GM12873 (cell line): Measurements from ENCODE around the gene VPS35.
A peak's percentile ranks its signal among the peaks of the same experiment; 100 is the strongest.

ENCODE experiments used
- TF ChIP-seq, protein P1 (sequence below): IDR thresholded peaks from 2 replicates; pipeline ENCODE4 v1.5.1; 2012; ENCODE audit warnings: low read depth, mild to moderate bottlenecking, moderate library complexity, low read length, control low read depth; ENCODE audit not compliant: insufficient read depth; ENCODE audit errors: missing control alignments

Gene VPS35

DNA sequence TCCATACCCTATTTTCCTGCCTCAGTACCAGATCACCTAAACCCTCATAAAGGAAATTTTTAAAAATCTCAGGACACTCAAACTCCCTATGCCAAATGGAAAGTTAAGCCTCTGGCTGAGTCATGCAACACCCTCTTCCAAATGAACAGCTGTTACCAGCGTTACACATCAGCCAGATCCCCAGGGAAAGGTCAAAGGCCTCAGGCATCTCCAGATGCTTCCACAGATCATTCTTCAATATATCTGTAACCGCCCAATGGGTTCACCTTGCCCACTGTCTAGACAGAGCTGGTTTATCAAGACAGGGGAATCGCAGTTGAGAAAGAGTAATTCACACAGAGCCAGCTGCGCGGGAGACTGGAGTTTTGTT, 38.7 kb downstream of the VPS35 start:
- TF ChIP-seq, protein P1, sequence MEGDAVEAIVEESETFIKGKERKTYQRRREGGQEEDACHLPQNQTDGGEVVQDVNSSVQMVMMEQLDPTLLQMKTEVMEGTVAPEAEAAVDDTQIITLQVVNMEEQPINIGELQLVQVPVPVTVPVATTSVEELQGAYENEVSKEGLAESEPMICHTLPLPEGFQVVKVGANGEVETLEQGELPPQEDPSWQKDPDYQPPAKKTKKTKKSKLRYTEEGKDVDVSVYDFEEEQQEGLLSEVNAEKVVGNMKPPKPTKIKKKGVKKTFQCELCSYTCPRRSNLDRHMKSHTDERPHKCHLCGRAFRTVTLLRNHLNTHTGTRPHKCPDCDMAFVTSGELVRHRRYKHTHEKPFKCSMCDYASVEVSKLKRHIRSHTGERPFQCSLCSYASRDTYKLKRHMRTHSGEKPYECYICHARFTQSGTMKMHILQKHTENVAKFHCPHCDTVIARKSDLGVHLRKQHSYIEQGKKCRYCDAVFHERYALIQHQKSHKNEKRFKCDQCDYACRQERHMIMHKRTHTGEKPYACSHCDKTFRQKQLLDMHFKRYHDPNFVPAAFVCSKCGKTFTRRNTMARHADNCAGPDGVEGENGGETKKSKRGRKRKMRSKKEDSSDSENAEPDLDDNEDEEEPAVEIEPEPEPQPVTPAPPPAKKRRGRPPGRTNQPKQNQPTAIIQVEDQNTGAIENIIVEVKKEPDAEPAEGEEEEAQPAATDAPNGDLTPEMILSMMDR, result no peak

DNA sequence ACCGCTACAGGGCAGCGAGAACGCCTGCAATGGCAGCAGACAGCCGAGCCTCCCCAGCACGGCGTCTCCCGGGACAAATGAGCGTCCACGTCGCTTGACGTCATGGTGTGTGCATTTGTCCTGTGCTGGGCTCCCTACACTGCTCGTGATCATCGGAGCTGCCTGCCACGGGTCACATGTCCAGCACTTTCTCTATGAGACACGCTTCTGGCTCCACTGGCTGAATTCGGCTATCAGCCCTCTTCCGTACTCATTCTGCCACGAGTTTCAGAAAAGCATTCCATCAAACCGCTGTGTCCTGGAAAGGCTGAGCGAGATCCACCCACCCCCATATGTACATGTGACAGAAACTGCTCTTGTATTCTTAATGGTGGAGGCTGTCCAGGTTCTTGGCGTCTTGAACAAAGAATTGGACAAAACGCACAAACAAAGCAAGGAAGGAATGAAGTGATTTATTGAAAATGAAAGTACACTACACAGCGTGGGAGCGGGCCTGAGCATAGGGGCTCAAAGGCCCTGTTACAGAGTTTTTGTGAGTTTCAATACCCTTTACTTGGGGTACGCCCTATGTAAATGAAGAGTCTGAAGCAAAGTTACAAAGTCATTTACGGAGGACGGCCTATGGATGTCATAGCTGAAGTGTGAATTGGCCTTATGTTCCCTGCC, 39.3 kb downstream of the VPS35 start:
- TF ChIP-seq, protein P1, result no peak

DNA sequence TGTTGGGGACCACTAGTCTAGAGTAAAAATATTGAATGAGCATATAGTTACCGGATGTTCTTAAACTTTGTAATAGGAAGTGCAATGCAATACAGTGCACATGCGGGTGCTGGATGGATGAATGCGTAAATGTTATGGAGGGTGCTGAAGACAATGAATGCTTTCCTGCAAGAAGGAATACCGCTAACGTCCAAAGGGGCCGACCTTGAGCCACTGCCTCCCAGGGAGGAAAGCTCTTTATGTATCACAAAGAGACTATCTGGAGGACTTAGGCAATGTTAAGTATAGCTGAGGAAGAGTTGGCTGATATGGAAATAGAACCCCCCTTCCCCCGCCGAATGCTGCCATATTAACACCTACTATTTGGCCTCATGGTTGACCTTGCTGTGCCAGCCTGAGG, 40.3 kb downstream of the VPS35 start:
- TF ChIP-seq, protein P1, result no peak

DNA sequence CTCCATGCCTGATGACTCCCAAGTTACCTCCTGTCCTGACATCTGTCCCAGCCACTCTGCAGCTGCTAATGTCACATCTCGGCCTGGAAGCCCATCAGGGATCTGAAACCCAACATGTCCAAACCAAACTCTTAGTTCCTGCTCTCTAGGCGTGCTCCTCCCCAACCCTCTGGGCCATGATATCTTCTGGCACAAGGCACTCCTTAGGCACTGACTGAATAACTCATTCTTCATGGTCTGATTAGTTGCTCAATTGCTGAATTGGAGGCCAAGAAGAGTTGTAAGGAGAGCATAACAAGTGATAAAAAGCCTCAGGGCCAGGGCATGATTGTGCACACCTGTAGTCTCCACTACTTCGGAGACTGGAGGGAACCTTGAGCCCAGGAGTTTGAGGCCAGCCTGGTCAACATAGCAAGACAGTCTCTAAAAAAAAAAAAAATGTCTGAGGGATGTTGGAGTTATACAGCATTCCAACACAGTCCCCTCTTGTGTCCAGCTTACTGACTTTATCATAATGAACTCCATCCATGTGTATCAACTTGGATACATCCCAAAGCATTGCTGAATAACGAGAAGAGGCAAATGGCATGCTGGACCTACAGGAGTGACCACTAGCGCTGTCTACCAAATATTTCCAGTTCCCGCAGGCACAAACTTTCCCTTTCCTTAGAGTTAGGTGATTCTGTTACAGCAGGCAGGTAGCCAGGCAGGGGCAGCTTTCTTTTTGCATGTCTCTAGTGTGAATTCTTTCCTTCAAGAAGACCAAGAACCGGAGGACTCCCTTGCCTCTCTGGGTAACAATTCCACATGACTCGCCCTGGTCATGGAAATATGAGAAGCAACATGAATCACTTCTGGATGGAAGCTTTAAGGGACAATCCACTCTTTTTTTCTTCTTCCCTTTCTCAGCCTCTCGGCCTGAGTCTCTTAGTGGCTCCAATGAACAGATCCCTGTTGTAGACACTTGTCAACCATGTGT, 49.7 kb downstream of the VPS35 start:
- TF ChIP-seq, protein P1, result no peak

DNA sequence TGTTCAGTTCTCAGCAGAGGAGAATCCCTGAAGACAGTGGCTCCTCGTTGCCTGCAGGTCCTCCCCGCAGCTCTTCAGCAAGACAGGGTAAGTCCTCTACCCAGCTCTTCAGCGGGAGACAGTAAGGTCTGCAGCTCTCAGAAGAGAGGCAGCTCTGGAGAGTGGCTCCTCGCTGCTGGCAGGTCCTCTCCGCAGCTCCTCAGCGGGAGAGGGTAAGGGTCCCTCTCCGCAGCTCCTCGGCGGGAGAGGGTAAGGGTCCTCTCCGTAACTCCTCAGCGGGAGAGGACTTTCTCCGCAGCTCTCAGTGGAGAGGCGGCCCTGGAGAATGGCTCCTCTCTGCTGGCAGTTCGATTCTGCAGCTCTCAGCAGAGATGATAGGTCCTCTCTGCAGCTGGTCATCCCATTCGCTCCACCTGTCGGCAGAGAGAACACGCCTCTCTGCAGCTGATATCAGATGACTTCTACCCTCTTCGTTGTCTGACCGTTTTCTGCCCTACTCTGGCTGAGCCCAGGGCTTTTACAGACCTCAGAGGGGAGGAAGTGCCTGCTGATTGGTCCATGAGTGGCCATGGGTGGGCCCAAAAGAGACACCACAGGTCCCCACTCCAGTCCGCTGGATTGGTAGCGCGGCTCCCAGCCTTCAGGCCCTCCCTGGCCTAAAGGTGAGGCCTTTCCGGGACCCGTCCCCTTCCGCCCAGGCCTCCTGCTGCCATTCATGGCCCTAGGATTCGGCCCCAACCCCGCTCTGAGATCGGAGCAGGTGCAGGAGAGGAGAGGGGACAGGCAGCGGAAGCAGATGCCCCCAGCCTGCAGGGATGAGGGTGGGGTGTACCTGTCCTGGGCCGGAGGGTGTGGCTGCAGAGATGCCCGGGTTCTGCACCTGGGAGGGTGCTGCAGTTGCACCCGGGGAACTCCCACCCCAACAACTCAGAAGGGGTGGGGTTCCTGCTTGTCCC, 55.9 kb downstream of the VPS35 start:
- TF ChIP-seq, protein P1, result no peak

DNA sequence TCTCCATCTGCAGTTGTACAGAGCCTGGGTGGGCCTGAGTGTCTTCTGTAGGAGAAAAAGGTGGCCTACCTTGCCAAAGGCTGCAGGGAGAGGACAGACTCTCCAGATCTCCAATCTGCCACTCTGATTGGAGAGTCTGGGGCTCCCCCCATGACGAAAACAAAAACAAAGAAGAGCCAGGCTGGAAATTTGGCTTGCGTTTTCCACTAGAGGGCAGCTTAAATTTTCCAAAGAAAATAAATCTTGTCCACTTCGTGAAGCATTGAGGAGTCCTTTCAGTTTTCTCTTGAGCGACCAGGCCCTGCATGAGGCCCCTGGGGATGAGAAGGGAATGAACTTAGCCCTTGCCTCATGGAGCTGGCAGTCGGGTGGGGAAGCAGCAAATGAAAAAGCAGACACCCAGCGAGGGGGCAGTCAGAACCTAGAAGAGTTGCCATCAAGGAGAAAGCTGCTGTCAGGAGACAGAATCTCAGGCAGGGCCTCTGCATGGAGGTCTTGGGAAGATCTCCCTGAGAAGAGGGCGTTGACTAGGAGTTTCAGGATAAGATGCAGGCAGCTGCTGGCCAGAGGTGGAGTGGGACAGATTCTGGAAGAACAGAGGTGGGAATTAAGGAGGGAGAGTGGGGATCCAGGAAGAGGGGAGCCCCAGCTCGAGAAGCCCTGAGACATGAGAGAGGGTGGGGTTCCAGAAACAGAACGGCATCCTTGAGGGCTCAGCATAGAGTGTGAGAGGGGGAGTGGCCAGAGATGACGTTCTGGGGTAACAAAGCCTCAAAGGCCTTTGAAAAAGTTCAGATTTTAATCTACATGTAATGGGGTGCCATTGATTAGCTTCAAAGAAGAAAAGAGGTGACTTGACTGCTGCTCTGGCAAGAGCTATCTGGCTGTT, 59.4 kb downstream of the VPS35 start:
- TF ChIP-seq, protein P1, result peak; percentile 22
